Aorta (tissue), 5 donors: ENCODE data around the gene TANC2. TPM values are rescaled to one million over a fixed set of nuclear protein-coding genes. Genes with fewer than 3 reads are reported as not detected.

ENCODE experiments used
- ATAC-seq: fragments of 200-7000 bp; cut with Tn5 transposase; one replicate; pipeline ENCODE4 v1.9.1; 2022; ENCODE audit warnings: moderate library complexity; ENCODE audit not compliant: low FRiP score
- DNase-seq, 2 donors: peaks; one replicate each; pipeline ENCODE4 v3.0.0-alpha.2; 2020
- H3K27ac ChIP-seq, 2 donors: one replicate each; pipeline ENCODE4 v1.5.1; 2013; ENCODE audit warnings: low read length in 2 of 2, mild to moderate bottlenecking in 2 of 2, moderate library complexity in 2 of 2, control low read depth in 1 of 2, inconsistent platforms in 1 of 2, low read depth in 1 of 2
- H3K27me3 ChIP-seq, 2 donors: one replicate each; pipeline ENCODE4 v1.6.1; 2013; ENCODE audit warnings: control low read depth in 1 of 2, low read length in 1 of 2, mild to moderate bottlenecking in 1 of 2, moderate library complexity in 1 of 2; ENCODE audit not compliant: insufficient read depth in 2 of 2, control insufficient read depth in 1 of 2
- H3K36me3 ChIP-seq, 2 donors: one replicate each; pipeline ENCODE4 v1.6.1; 2013; ENCODE audit warnings: control low read depth in 1 of 2, low read length in 1 of 2, mild to moderate bottlenecking in 1 of 2; ENCODE audit not compliant: insufficient read depth in 2 of 2, control insufficient read depth in 1 of 2
- H3K4me1 ChIP-seq, 2 donors: one replicate each; pipeline ENCODE4 v1.6.1; 2013; ENCODE audit warnings: low read length in 2 of 2, control low read depth in 1 of 2, mild to moderate bottlenecking in 1 of 2, moderate library complexity in 1 of 2; ENCODE audit not compliant: insufficient read depth in 2 of 2, control insufficient read depth in 1 of 2
- H3K4me3 ChIP-seq, 2 donors: one replicate each; pipeline ENCODE4 v1.5.1; 2013; ENCODE audit warnings: low read length in 2 of 2, control low read depth in 1 of 2, mild to moderate bottlenecking in 1 of 2
- H3K9me3 ChIP-seq: one replicate; pipeline ENCODE4 v1.6.1; 2013; ENCODE audit warnings: mild to moderate bottlenecking, low read length; ENCODE audit not compliant: control insufficient read depth
- WGBS, 2 donors: extraction: QIAGEN DNeasy Blood & Tissue Kit; methylation state at CpG; one replicate each; pipeline ENCODE4 v1.1.7; 2013; 5-methylcytosine and 5-hydroxymethylcytosine counted together
- intact Hi-C, 2 donors: fragments of 100-400 bp; cut with DNase I; formaldehyde crosslinking; loops; one replicate each; pipeline versions ENCODE4 v1.14.2 to v1.15.0; 2022
- long read RNA-seq, 2 donors: library from polyadenylated mRNA; unstranded; transcript quantifications; one replicate each; pipeline ENCODE4 v2.0.0, GENCODE V29; 2020 to 2021
- polyA plus RNA-seq, 2 donors: library from polyadenylated mRNA; stranded (reverse); fragments of 200-250 nt; gene quantifications; one replicate each; pipeline ENCODE4 v1.2.3, GENCODE V29; 2013
- total RNA-seq, 2 donors: library from RNA; stranded (reverse); fragmentation: NEBNext Ultra II Directional; extraction: Animal tissue kit (Norgen Biotek cat#: 25700); gene quantifications; one replicate each; pipeline ENCODE4 v1.2.1, GENCODE V29; 2021
- donor health status: healthy with polysubstance abuse.
- donor health status: Bipolar disorder and iron deficiency.
- donor health status: DM: no; HTN: no; CAD: no.
- donor health status: DM: no; HTN: no; CAD: no.
- donor health status: DM: yes; HTN: yes; CAD: no.

TANC2 gene
- total RNA-seq = 10 to 100 TPM; 40.5 to 60.7 TPM
- polyA plus RNA-seq = 10 to 100 TPM in 1 of 2 donors, 1 to 10 TPM in 1; 3.0 to 11.0 TPM
- long read RNA-seq, donor 1, partial matches to known transcripts = 0 of 12 reads
- long read RNA-seq, donor 1, other reads (novel, unspliced or antisense) = 12 of 12 reads
- long read RNA-seq, donor 2, partial matches to known transcripts = 2 of 25 reads
- long read RNA-seq, donor 2, other reads (novel, unspliced or antisense) = 23 of 25 reads

GRCh38 chr17:62965686-62966425, at the start of gene TANC2:
TANC2 (plus strand) TSS chr17:62966235; CDS start chr17:63009560, 43,325 bp downstream.
- Histone ChIP-seq H3K9me3 (no peaks in the 10 kb centered on the region), H3K4me1 (no peaks in the 10 kb centered on the region), H3K36me3 (no peaks in the 10 kb centered on the region), H3K4me3 (peak within 1 kb of the TSS; percentile 95 to 99), H3K27me3 (no peaks in the 10 kb centered on the region), H3K27ac (peak within 1 kb of the TSS in 1 of 2 donors; percentile 75)
- DNase-seq (peak; percentile 91 to 92), ATAC-seq (peak; percentile 94)
- intact Hi-C loops = loop anchor here in 1 of 2 donors (5.0 to 10.0 kb wide), 3 partner anchors 71 to 149 kb away; no protein-coding TSS in a partner anchor
- WGBS, 2 donors = 2% methylated on average over 37 to 81 of the region's 81 CpGs

- DNase-seq (no peak), ATAC-seq (peak; percentile 67)
- H3K27me3 ChIP-seq = no peaks in the 10 kb centered on the region
- 53 to 54% methylated on average over 9 of the region's 9 CpGs for WGBS, 2 donors
- H3K9me3 ChIP-seq = peaks cover 2% of the 10 kb centered on the region
- intact Hi-C loops = no loop called here
- peaks cover 0 to 2% of the 10 kb centered on the region in 2 donors for H3K4me1 ChIP-seq
- H3K4me3 ChIP-seq = no peak overlapping the region
- H3K27ac ChIP-seq = no peak overlapping the region
- no peaks in the 10 kb centered on the region for H3K36me3 ChIP-seq
These were observed 49.1 kb upstream of the TANC2 start for GRCh38 chr17:62916684-62917571.

- Histone ChIP-seq H3K4me3 (no peak overlapping the region), H3K4me1 (peaks cover 0 to 2% of the 10 kb centered on the region in 2 donors), H3K27me3 (no peaks in the 10 kb centered on the region), H3K36me3 (no peaks in the 10 kb centered on the region), H3K9me3 (no peaks in the 10 kb centered on the region), H3K27ac (no peak overlapping the region)
- DNase-seq (no peak), ATAC-seq (no peak)
- 28 to 48% methylated on average over 1 of the region's 1 CpG for WGBS, 2 donors
- intact Hi-C loops = no loop called here
These were observed 46.6 kb upstream of the TANC2 start for GRCh38 chr17:62919388-62919787.

- DNase-seq (no peak), ATAC-seq (no peak)
- intact Hi-C loops = no loop called here
- WGBS, 2 donors = 88 to 94% methylated on average over 1 of the region's 1 CpG
- Histone ChIP-seq H3K36me3 (no peaks in the 10 kb centered on the region), H3K27ac (no peak overlapping the region), H3K9me3 (no peaks in the 10 kb centered on the region), H3K27me3 (no peaks in the 10 kb centered on the region), H3K4me1 (peaks cover 0 to 2% of the 10 kb centered on the region in 2 donors), H3K4me3 (no peak overlapping the region)
These were observed 45.7 kb upstream of the TANC2 start for GRCh38 chr17:62920300-62920699.

- H3K4me3 ChIP-seq = no peak overlapping the region
- DNase-seq (no peak), ATAC-seq (no peak)
- WGBS, 2 donors = 93 to 95% methylated on average over 8 of the region's 8 CpGs
- intact Hi-C loops = no loop called here
- no peaks in the 10 kb centered on the region for H3K9me3 ChIP-seq
- no peaks in the 10 kb centered on the region for H3K27me3 ChIP-seq
- no peak overlapping the region for H3K27ac ChIP-seq
- H3K4me1 ChIP-seq = peaks cover 0 to 2% of the 10 kb centered on the region in 2 donors
- H3K36me3 ChIP-seq = no peaks in the 10 kb centered on the region
These were observed 44.2 kb upstream of the TANC2 start for GRCh38 chr17:62921817-62922216.

GRCh38 chr17:62923258-62924150, 42.5 kb upstream of the TANC2 start:
- intact Hi-C loops = no loop called here
- Histone ChIP-seq H3K27ac (no peak overlapping the region), H3K4me3 (no peak overlapping the region), H3K27me3 (no peaks in the 10 kb centered on the region), H3K36me3 (no peaks in the 10 kb centered on the region), H3K9me3 (no peaks in the 10 kb centered on the region), H3K4me1 (peaks cover 0 to 2% of the 10 kb centered on the region in 2 donors)
- WGBS, 2 donors = 93 to 94% methylated on average over 11 of the region's 11 CpGs
- DNase-seq = no peak
- no peak for ATAC-seq

- ATAC-seq (no peak), DNase-seq (no peak)
- Histone ChIP-seq H3K36me3 (no peaks in the 10 kb centered on the region), H3K27ac (no peak overlapping the region), H3K4me1 (no peaks in the 10 kb centered on the region), H3K27me3 (no peaks in the 10 kb centered on the region), H3K9me3 (no peaks in the 10 kb centered on the region), H3K4me3 (no peak overlapping the region)
- 92 to 93% methylated on average over 3 of the region's 3 CpGs for WGBS, 2 donors
- intact Hi-C loops = no loop called here
These were observed 40.7 kb upstream of the TANC2 start for GRCh38 chr17:62925267-62925836.
